ENCODE measurements around the gene PHF20. TPM values are rescaled to one million over a fixed set of nuclear protein-coding genes. Genes with fewer than 3 reads are reported as not detected.

PHF20 gene
- total RNA-seq, 1 experiment from 2014 or later, result 65.8 TPM

DNA sequence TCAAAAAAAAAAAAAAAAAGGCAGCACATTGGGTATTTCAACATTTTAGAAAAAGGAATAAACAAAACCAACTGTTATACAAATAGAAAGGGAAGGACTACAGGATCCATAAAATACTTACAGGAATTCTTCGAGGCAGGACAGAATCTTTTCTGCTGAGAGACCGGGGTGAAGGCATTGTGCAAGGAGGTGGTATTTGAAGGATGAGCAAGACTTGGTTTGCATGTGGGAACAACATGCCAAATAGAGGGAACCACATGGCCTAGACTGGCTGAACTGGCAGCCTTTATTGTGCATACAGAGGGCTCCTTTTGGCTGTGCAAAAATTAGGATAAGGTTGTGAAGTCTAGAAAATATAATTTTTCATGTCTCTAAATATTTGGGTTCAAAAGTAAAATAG, 119.6 kb downstream of the PHF20 start (continued):
- TF ChIP-seq FOXK1 (CRISPR knock-in tag; IDR thresholded peaks at IDR 0.05), result no peak

DNA sequence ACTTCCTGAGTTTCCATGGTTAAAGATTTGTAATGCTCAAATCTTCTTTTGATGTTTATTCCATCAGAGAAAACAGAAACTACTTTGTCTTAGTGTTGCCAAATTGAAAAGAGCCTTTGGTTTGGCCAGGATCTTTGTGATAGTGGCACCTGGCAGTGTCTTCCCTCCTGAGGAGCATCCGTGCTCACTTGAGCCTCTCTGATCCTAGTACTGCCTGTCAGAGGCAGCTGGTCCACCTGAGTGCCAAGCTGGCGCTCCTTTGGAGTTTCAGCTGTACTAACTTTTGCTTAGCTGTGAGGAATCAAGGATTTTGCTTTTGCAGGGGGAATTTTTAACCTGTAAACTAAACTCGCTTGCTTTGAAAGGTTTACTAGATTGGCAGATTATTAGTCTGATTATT, 121.1 kb downstream of the PHF20 start:
- no peak overlapping the region for H3K27ac Mint-ChIP-seq
- ATAC-seq (no peak), DNase-seq (ENCODE audit: low spot score) (no peak)
- H3K4me3 Mint-ChIP-seq, result no peak overlapping the region
- no peaks in the 10 kb centered on the region for H3K9me3 Mint-ChIP-seq
- no peaks in the 10 kb centered on the region for H3K4me1 Mint-ChIP-seq
- ChIA-PET POLR2A (interaction anchor here (0.6 kb wide), 1 partner anchor 107 kb away, joined by 6 read pairs; no protein-coding TSS in a partner anchor), CTCF (interaction anchor here (1.0 kb wide), 1 partner anchor 61 kb away, joined by 4 read pairs; the partner anchor contains the start of gene SCAND1)
- H3K27me3 Mint-ChIP-seq (ENCODE audit: low read depth), result no peaks in the 10 kb centered on the region
- no peaks in the 10 kb centered on the region for H3K36me3 Mint-ChIP-seq
- TF ChIP-seq ZNF317 (CRISPR knock-in tag; IDR thresholded peaks at IDR 0.05; ENCODE audit: borderline replicate concordance, low read depth) (no peak), NFYB (CRISPR knock-in tag; conservative IDR thresholded peaks at IDR 0.05; ENCODE audit: low read depth) (no peak), ZNF138 (CRISPR knock-in tag; conservative IDR thresholded peaks at IDR 0.05) (no peak), OVOL2 (CRISPR knock-in tag; IDR thresholded peaks at IDR 0.05; ENCODE audit: borderline replicate concordance) (no peak), NR3C1 (CRISPR knock-in tag; conservative IDR thresholded peaks at IDR 0.05; ENCODE audit: low read depth) (no peak), JAZF1 (CRISPR knock-in tag; IDR thresholded peaks at IDR 0.05) (no peak), MXD4 (CRISPR knock-in tag; IDR thresholded peaks at IDR 0.05; ENCODE audit: borderline replicate concordance) (no peak), ATF1 (CRISPR knock-in tag; IDR thresholded peaks at IDR 0.05) (no peak), ZNF396 (CRISPR knock-in tag; IDR thresholded peaks at IDR 0.05; ENCODE audit: borderline replicate concordance) (no peak)
- TF ChIP-seq, protein P1, sequence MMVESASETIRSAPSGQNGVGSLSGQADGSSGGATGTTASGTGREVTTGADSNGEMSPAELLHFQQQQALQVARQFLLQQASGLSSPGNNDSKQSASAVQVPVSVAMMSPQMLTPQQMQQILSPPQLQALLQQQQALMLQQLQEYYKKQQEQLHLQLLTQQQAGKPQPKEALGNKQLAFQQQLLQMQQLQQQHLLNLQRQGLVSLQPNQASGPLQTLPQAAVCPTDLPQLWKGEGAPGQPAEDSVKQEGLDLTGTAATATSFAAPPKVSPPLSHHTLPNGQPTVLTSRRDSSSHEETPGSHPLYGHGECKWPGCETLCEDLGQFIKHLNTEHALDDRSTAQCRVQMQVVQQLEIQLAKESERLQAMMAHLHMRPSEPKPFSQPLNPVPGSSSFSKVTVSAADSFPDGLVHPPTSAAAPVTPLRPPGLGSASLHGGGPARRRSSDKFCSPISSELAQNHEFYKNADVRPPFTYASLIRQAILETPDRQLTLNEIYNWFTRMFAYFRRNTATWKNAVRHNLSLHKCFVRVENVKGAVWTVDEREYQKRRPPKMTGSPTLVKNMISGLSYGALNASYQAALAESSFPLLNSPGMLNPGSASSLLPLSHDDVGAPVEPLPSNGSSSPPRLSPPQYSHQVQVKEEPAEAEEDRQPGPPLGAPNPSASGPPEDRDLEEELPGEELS (CRISPR knock-in tag; IDR thresholded peaks at IDR 0.05), result no peak
- TF ChIP-seq, protein P2, sequence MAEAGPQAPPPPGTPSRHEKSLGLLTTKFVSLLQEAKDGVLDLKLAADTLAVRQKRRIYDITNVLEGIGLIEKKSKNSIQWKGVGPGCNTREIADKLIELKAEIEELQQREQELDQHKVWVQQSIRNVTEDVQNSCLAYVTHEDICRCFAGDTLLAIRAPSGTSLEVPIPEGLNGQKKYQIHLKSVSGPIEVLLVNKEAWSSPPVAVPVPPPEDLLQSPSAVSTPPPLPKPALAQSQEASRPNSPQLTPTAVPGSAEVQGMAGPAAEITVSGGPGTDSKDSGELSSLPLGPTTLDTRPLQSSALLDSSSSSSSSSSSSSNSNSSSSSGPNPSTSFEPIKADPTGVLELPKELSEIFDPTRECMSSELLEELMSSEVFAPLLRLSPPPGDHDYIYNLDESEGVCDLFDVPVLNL (CRISPR knock-in tag; IDR thresholded peaks at IDR 0.05; ENCODE audit: borderline replicate concordance, low read depth), result no peak
- TF ChIP-seq, protein P3, sequence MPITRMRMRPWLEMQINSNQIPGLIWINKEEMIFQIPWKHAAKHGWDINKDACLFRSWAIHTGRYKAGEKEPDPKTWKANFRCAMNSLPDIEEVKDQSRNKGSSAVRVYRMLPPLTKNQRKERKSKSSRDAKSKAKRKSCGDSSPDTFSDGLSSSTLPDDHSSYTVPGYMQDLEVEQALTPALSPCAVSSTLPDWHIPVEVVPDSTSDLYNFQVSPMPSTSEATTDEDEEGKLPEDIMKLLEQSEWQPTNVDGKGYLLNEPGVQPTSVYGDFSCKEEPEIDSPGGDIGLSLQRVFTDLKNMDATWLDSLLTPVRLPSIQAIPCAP (CRISPR knock-in tag; IDR thresholded peaks at IDR 0.05), result no peak
- TF ChIP-seq, protein P4, sequence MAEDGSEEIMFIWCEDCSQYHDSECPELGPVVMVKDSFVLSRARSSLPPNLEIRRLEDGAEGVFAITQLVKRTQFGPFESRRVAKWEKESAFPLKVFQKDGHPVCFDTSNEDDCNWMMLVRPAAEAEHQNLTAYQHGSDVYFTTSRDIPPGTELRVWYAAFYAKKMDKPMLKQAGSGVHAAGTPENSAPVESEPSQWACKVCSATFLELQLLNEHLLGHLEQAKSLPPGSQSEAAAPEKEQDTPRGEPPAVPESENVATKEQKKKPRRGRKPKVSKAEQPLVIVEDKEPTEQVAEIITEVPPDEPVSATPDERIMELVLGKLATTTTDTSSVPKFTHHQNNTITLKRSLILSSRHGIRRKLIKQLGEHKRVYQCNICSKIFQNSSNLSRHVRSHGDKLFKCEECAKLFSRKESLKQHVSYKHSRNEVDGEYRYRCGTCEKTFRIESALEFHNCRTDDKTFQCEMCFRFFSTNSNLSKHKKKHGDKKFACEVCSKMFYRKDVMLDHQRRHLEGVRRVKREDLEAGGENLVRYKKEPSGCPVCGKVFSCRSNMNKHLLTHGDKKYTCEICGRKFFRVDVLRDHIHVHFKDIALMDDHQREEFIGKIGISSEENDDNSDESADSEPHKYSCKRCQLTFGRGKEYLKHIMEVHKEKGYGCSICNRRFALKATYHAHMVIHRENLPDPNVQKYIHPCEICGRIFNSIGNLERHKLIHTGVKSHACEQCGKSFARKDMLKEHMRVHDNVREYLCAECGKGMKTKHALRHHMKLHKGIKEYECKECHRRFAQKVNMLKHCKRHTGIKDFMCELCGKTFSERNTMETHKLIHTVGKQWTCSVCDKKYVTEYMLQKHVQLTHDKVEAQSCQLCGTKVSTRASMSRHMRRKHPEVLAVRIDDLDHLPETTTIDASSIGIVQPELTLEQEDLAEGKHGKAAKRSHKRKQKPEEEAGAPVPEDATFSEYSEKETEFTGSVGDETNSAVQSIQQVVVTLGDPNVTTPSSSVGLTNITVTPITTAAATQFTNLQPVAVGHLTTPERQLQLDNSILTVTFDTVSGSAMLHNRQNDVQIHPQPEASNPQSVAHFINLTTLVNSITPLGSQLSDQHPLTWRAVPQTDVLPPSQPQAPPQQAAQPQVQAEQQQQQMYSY (CRISPR knock-in tag; IDR thresholded peaks at IDR 0.05), result no peak
- TF ChIP-seq, protein P5, sequence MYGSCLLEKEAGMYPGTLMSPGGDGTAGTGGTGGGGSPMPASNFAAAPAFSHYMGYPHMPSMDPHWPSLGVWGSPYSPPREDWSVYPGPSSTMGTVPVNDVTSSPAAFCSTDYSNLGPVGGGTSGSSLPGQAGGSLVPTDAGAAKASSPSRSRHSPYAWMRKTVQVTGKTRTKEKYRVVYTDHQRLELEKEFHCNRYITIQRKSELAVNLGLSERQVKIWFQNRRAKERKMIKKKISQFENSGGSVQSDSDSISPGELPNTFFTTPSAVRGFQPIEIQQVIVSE (CRISPR knock-in tag; IDR thresholded peaks at IDR 0.05; ENCODE audit: borderline replicate concordance), result no peak
- TF ChIP-seq, protein P6, sequence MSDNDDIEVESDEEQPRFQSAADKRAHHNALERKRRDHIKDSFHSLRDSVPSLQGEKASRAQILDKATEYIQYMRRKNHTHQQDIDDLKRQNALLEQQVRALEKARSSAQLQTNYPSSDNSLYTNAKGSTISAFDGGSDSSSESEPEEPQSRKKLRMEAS (CRISPR knock-in tag; IDR thresholded peaks at IDR 0.05), result no peak
- TF ChIP-seq, protein P7, sequence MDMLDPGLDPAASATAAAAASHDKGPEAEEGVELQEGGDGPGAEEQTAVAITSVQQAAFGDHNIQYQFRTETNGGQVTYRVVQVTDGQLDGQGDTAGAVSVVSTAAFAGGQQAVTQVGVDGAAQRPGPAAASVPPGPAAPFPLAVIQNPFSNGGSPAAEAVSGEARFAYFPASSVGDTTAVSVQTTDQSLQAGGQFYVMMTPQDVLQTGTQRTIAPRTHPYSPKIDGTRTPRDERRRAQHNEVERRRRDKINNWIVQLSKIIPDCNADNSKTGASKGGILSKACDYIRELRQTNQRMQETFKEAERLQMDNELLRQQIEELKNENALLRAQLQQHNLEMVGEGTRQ (CRISPR knock-in tag; IDR thresholded peaks at IDR 0.05), result no peak
- TF ChIP-seq, protein P8, sequence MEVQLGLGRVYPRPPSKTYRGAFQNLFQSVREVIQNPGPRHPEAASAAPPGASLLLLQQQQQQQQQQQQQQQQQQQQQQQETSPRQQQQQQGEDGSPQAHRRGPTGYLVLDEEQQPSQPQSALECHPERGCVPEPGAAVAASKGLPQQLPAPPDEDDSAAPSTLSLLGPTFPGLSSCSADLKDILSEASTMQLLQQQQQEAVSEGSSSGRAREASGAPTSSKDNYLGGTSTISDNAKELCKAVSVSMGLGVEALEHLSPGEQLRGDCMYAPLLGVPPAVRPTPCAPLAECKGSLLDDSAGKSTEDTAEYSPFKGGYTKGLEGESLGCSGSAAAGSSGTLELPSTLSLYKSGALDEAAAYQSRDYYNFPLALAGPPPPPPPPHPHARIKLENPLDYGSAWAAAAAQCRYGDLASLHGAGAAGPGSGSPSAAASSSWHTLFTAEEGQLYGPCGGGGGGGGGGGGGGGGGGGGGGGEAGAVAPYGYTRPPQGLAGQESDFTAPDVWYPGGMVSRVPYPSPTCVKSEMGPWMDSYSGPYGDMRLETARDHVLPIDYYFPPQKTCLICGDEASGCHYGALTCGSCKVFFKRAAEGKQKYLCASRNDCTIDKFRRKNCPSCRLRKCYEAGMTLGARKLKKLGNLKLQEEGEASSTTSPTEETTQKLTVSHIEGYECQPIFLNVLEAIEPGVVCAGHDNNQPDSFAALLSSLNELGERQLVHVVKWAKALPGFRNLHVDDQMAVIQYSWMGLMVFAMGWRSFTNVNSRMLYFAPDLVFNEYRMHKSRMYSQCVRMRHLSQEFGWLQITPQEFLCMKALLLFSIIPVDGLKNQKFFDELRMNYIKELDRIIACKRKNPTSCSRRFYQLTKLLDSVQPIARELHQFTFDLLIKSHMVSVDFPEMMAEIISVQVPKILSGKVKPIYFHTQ (CRISPR knock-in tag; IDR thresholded peaks at IDR 0.05), result no peak
- TF ChIP-seq, protein P9, sequence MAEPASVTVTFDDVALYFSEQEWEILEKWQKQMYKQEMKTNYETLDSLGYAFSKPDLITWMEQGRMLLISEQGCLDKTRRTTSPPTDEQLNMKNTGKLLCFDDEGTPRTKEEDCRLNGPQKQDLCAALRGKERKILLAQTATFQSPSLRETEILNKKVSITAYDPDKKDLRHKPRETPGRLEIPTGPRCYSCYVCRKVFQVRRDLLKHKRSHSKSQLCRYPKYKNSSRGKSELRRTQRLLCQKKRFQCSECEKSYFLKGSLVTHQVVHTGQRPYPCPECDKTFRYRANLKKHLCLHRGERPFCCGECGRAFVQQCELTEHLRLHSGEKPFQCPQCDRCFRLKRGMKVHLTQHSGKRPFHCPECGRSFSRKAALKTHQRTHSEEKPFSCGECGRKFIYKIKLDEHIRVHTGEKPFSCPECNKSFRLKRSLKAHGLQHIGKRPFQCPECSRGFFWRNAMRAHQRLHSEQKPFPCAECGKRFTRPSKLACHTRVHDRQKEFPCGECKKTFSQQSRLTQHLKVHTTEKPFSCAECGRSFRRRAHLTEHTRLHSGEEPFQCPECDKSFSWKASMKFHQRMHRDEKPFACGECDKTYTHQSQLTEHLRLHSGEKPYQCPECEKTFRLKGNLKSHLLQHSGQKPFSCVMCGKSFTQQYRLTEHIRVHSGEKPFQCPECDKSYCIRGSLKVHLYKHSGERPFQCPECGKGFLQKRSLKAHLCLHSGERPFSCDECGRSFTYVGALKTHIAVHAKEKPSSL (CRISPR knock-in tag; conservative IDR thresholded peaks at IDR 0.05), result no peak
- TF ChIP-seq, protein P10, sequence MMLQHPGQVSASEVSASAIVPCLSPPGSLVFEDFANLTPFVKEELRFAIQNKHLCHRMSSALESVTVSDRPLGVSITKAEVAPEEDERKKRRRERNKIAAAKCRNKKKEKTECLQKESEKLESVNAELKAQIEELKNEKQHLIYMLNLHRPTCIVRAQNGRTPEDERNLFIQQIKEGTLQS (CRISPR knock-in tag; conservative IDR thresholded peaks at IDR 0.05), result no peak
